Cerebellar cortex (tissue), 1 donor: ENCODE results near the gene KIF26B.

Experiments
- DNase-seq: peaks from one replicate; pipeline ENCODE4 v3.0.0-alpha.2; 2015; ENCODE audit warnings: low spot score

Gene KIF26B

GRCh38 chr1:245571815-245572294, 417.1 kb downstream of the KIF26B start:
- no peak for DNase-seq

GRCh38 chr1:245572709-245573108, 417.9 kb downstream of the KIF26B start:
- no peak for DNase-seq

- DNase-seq, result no peak
Measured at GRCh38 chr1:245575710-245576109, 420.9 kb downstream of the KIF26B start.

GRCh38 chr1:245576323-245576722, 421.5 kb downstream of the KIF26B start:
- DNase-seq, result no peak

- no peak for DNase-seq
Measured at GRCh38 chr1:245577191-245578157, 422.7 kb downstream of the KIF26B start.

- no peak for DNase-seq
Measured at GRCh38 chr1:245578308-245578707, 423.5 kb downstream of the KIF26B start.

GRCh38 chr1:245578771-245579170, 424.0 kb downstream of the KIF26B start:
- no peak for DNase-seq

GRCh38 chr1:245579881-245580280, 425.1 kb downstream of the KIF26B start:
- DNase-seq, result no peak

- DNase-seq, result no peak
Measured at GRCh38 chr1:245580651-245581050, 425.9 kb downstream of the KIF26B start.

GRCh38 chr1:245582026-245582425, 427.2 kb downstream of the KIF26B start:
- no peak for DNase-seq

- no peak for DNase-seq
Measured at GRCh38 chr1:245583081-245583480, 428.3 kb downstream of the KIF26B start.

- DNase-seq, result no peak
Measured at GRCh38 chr1:245583575-245584330, 429.0 kb downstream of the KIF26B start.

GRCh38 chr1:245585252-245585959, 430.6 kb downstream of the KIF26B start:
- no peak for DNase-seq

- no peak for DNase-seq
Measured at GRCh38 chr1:245587435-245588115, 432.8 kb downstream of the KIF26B start.

- DNase-seq, result no peak
Measured at GRCh38 chr1:245588116-245588639, 433.4 kb downstream of the KIF26B start.

- no peak for DNase-seq
Measured at GRCh38 chr1:245589316-245589715, 434.5 kb downstream of the KIF26B start.

- DNase-seq, result no peak
Measured at GRCh38 chr1:245589906-245590305, 435.1 kb downstream of the KIF26B start.

GRCh38 chr1:245590726-245591125, 435.9 kb downstream of the KIF26B start:
- DNase-seq, result no peak

GRCh38 chr1:245591346-245592188, 436.8 kb downstream of the KIF26B start:
- no peak for DNase-seq

GRCh38 chr1:245592189-245592460, 437.3 kb downstream of the KIF26B start:
- no peak for DNase-seq
